ENCODE data around the gene CNOT11.

Gene CNOT11

DNA sequence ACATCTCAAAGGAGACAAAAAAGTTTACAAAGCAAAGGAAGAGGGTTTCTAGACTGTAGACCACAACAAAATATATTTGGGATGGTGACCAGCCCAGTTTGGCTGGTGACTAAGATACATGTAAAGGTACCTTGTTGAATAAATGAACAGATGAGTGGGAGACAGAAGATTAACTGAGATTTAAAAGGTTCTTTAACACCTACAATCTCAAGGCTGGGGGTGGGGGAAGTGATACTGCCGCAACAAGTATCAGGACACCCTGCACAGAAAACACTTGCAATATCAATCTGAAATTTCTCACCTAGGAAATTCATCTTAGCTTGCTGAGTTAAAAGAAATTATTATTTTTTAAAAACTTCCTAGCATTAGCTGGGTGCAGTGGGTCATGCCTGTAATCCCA lies 47.5 kb downstream of the CNOT11 start:
- Histone ChIP-seq H4K20me1 (ENCODE audit: control insufficient read depth, insufficient read depth, low read depth, low read length) (0 out of 2 replicates have a peak, but pooled peaks cover 9% of the 10 kb centered on the region), H3K4me2 (ENCODE audit: low read length) (no peak overlapping the region), H3K36me3 (ENCODE audit: control insufficient read depth, low read length) (no peaks in the 10 kb centered on the region), H3K9me2 (replicated peaks; ENCODE audit: control insufficient read depth, low read length) (no peaks in the 10 kb centered on the region), H3K27me3 (ENCODE audit: control insufficient read depth, low read length) (no peaks in the 10 kb centered on the region), H3F3A (ENCODE audit: control insufficient read depth, insufficient read depth) (no peaks in the 10 kb centered on the region), H3K4me1 (ENCODE audit: control insufficient read depth, low read length) (no peaks in the 10 kb centered on the region), H3K4me3 (ENCODE audit: low read length) (no peak overlapping the region), H3K9me3 (ENCODE audit: control insufficient read depth, insufficient read depth, low read length) (no peaks in the 10 kb centered on the region), H3K27ac (ENCODE audit: low read depth, low read length) (no peak overlapping the region), H3K79me2 (ENCODE audit: control insufficient read depth, low read length) (peaks cover 45% of the 10 kb centered on the region)
- TF ChIP-seq, protein P1, sequence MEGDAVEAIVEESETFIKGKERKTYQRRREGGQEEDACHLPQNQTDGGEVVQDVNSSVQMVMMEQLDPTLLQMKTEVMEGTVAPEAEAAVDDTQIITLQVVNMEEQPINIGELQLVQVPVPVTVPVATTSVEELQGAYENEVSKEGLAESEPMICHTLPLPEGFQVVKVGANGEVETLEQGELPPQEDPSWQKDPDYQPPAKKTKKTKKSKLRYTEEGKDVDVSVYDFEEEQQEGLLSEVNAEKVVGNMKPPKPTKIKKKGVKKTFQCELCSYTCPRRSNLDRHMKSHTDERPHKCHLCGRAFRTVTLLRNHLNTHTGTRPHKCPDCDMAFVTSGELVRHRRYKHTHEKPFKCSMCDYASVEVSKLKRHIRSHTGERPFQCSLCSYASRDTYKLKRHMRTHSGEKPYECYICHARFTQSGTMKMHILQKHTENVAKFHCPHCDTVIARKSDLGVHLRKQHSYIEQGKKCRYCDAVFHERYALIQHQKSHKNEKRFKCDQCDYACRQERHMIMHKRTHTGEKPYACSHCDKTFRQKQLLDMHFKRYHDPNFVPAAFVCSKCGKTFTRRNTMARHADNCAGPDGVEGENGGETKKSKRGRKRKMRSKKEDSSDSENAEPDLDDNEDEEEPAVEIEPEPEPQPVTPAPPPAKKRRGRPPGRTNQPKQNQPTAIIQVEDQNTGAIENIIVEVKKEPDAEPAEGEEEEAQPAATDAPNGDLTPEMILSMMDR (IDR thresholded peaks at IDR 0.05; ENCODE audit: low read depth, low read length, poor library complexity, severe bottlenecking), result no peak
- TF ChIP-seq EZH2phosphoT487 (IDR thresholded peaks at IDR 0.05; ENCODE audit: borderline replicate concordance, low read length), result no peak

DNA sequence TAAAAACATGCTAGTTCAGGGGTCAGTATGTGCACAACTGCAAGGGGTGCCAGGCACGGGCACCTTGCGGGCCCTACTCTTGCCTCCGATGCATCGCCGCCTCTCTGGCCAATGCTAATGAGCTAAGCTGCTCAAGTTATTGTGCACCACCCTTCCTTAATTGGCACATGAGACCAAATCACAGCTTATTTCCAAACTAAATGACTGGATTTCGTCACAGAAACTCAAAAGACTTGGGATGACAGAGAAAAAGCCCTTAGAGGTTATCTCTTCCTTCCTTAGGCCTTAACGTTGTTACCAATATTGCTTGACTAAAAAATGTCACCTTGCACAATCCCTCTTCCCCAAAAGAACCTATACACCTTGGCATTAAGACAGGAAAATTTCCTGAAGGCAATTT lies 48.1 kb downstream of the CNOT11 start:
- H3K27ac ChIP-seq (ENCODE audit: low read depth, low read length), result no peak overlapping the region
- no peaks in the 10 kb centered on the region for H3F3A ChIP-seq (ENCODE audit: control insufficient read depth, insufficient read depth)
- H3K27me3 ChIP-seq (ENCODE audit: control insufficient read depth, low read length), result no peaks in the 10 kb centered on the region
- peaks cover under 1% of the 10 kb centered on the region; the same call in 1 of the 2 replicates for H3K36me3 ChIP-seq (ENCODE audit: control insufficient read depth, low read length)
- H3K4me3 ChIP-seq (ENCODE audit: low read length), result no peak overlapping the region
- peaks cover 9% of the 10 kb centered on the region; the same call in 1 of the 2 replicates for H4K20me1 ChIP-seq (ENCODE audit: control insufficient read depth, insufficient read depth, low read depth, low read length)
- TF ChIP-seq, protein P1 (IDR thresholded peaks at IDR 0.05; ENCODE audit: low read depth, low read length, poor library complexity, severe bottlenecking), result no peak
- no peak for TF ChIP-seq EZH2phosphoT487 (IDR thresholded peaks at IDR 0.05; ENCODE audit: borderline replicate concordance, low read length)
- H3K4me2 ChIP-seq (ENCODE audit: low read length), result no peak overlapping the region
- no peaks in the 10 kb centered on the region for H3K9me3 ChIP-seq (ENCODE audit: control insufficient read depth, insufficient read depth, low read length)
- H3K79me2 ChIP-seq (ENCODE audit: control insufficient read depth, low read length), result peaks cover 50% of the 10 kb centered on the region
- no peaks in the 10 kb centered on the region for H3K9me2 ChIP-seq (replicated peaks; ENCODE audit: control insufficient read depth, low read length)
- peaks cover 4% of the 10 kb centered on the region for H3K4me1 ChIP-seq (ENCODE audit: control insufficient read depth, low read length)

DNA sequence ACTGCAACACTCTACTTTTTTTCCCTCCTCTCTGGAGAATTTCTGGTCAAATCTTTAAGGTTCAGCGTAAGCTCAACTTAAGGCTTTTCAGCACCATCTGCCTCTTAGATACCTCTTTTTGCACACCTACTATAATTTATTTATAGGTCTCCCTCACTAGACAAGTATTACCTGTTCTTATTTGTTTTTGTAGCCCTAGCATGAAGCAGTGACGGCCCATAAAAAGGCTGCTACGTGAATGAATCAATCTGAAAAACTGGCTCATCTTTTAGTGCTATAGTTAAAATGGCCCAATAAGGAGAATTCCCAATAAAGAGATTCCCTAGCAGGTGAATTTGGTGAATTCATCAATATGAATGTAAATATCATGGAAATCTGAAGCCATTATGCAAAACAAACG lies 49.3 kb downstream of the CNOT11 start:
- H3K9me2 ChIP-seq (replicated peaks; ENCODE audit: control insufficient read depth, low read length), result no peaks in the 10 kb centered on the region
- no peak overlapping the region for H3K4me3 ChIP-seq (ENCODE audit: low read length)
- no peak overlapping the region for H3K4me2 ChIP-seq (ENCODE audit: low read length)
- H3K4me1 ChIP-seq (ENCODE audit: control insufficient read depth, low read length), result peaks cover 16% of the 10 kb centered on the region
- H3F3A ChIP-seq (ENCODE audit: control insufficient read depth, insufficient read depth), result no peaks in the 10 kb centered on the region
- no peak for TF ChIP-seq EZH2phosphoT487 (IDR thresholded peaks at IDR 0.05; ENCODE audit: borderline replicate concordance, low read length)
- TF ChIP-seq, protein P1 (IDR thresholded peaks at IDR 0.05; ENCODE audit: low read depth, low read length, poor library complexity, severe bottlenecking), result no peak
- H3K9me3 ChIP-seq (ENCODE audit: control insufficient read depth, insufficient read depth, low read length), result no peaks in the 10 kb centered on the region
- peaks cover 9% of the 10 kb centered on the region; the same call in 1 of the 2 replicates for H4K20me1 ChIP-seq (ENCODE audit: control insufficient read depth, insufficient read depth, low read depth, low read length)
- no peak overlapping the region for H3K27ac ChIP-seq (ENCODE audit: low read depth, low read length)
- no peaks in the 10 kb centered on the region for H3K27me3 ChIP-seq (ENCODE audit: control insufficient read depth, low read length)
- H3K79me2 ChIP-seq (ENCODE audit: control insufficient read depth, low read length), result peaks cover 59% of the 10 kb centered on the region
- peaks cover 2% of the 10 kb centered on the region; the same call in 1 of the 2 replicates for H3K36me3 ChIP-seq (ENCODE audit: control insufficient read depth, low read length)
